Adrenal gland (tissue), 12 donors: ENCODE results near the gene SIVA1. TPM values are rescaled to one million over a fixed set of nuclear protein-coding genes. Genes with fewer than 3 reads are reported as not detected.

Experiments
- DNase-seq, 7 donors: peaks; one replicate each; pipeline ENCODE4 v3.0.0-alpha.2; 2019 to 2020
- H3K27ac ChIP-seq, 5 donors: fragments of 200-600 bp; sonication (generic) in 4 of 5; 1 replicate in 3 of 5; 2 replicates in 2 of 5; pipeline versions ENCODE4 v1.5.1 to v1.8.0; 2016 to 2020; ENCODE audit warnings: mild to moderate bottlenecking in 1 of 5
- H3K27me3 ChIP-seq: fragments of 200-600 bp; 2 replicates; pipeline ENCODE4 v1.8.0; 2021
- H3K36me3 ChIP-seq, 2 donors: fragments of 200-600 bp; replicated peaks in 1 of 2; 1 replicate in 1 of 2; 2 replicates in 1 of 2; pipeline versions ENCODE4 v1.5.1 to v1.8.0; 2018 to 2022
- H3K4me1 ChIP-seq, 2 donors: fragments of 200-600 bp; replicated peaks in 1 of 2; 1 replicate in 1 of 2; 2 replicates in 1 of 2; pipeline versions ENCODE4 v1.5.1 to v1.8.0; 2018 to 2021
- H3K4me3 ChIP-seq, 4 donors: fragments of 200-600 bp; sonication (generic) in 3 of 4; one replicate each; pipeline ENCODE4 v1.5.1; 2016 to 2018
- H3K9me3 ChIP-seq, 3 donors: fragments of 200-600 bp; sonication (generic) in 1 of 3; replicated peaks in 1 of 3; 1 replicate in 2 of 3; 2 replicates in 1 of 3; pipeline versions ENCODE4 v1.5.1 to v1.8.0; 2016 to 2021
- CTCF ChIP-seq, 6 experiments: fragments of 450-650 bp in 4 of 6; fragments of 200-600 bp in 2 of 6; sonication (generic) in 1 of 6; IDR thresholded peaks; 1 replicate in 5 of 6; 2 replicates in 1 of 6; pipeline versions ENCODE4 v1.5.1 to v1.8.0; 2016 to 2021; ENCODE audit warnings: antibody characterized with exemption in 6 of 6, mild to moderate bottlenecking in 2 of 6, moderate library complexity in 1 of 6
- POLR2A ChIP-seq, 2 donors: fragments of 450-650 bp; IDR thresholded peaks; one replicate each; pipeline ENCODE4 v1.6.1; 2017; ENCODE audit warnings: antibody characterized with exemption in 2 of 2, mild to moderate bottlenecking in 2 of 2, moderate library complexity in 1 of 2
- WGBS, 4 donors: extraction: QIAGEN DNeasy Blood & Tissue Kit in 2 of 4; methylation state at CpG; one replicate each; pipeline versions ENCODE4 v1.1.5 to v1.1.7; 2013 to 2017; 5-methylcytosine and 5-hydroxymethylcytosine counted together
- intact Hi-C, 2 donors: fragments of 100-400 bp; cut with DNase I; formaldehyde crosslinking; loops; one replicate each; pipeline versions ENCODE4 v1.14.1 to v1.15.0; 2022 to 2023
- polyA plus RNA-seq, 3 donors: library from polyadenylated mRNA; stranded (reverse); fragments of 200-250 nt in 2 of 3; fragments of 350-450 nt in 1 of 3; fragmentation: Illumina TruSeq in 1 of 3; extraction: RNeasy Lipid Tissue Mini Kit (QIAGEN cat#74804) in 1 of 3; gene quantifications; one replicate each; pipeline ENCODE4 v1.2.3, GENCODE V29; 2013 to 2014
- total RNA-seq, 9 donors: library from RNA; depleted of rRNA in 4 of 9; stranded (reverse); fragments of >200 nt in 4 of 9; fragments of 120-200 nt in 1 of 9; fragmentation: NEBNext Ultra II Directional in 1 of 9; extraction: Animal tissue kit (Norgen Biotek cat#: 25700) in 1 of 9; gene quantifications; one replicate each; pipeline versions ENCODE4 v1.1.0 to v1.2.4, GENCODE V29; 2013 to 2023
- donor health status: healthy with polysubstance abuse.
- donor health status: Bipolar disorder and iron deficiency.
- donor health status: DM: yes; HTN: yes; CAD: no.
- donor health status: DM: no; HTN: no; CAD: no.
- donor health status: DM: no; HTN: no; CAD: no.
- donor health status: DM: yes; HTN: yes; CAD: no.

SIVA1 gene
- total and polyA plus RNA-seq, 12 donors, result 2.0 to 294 (median 83.2) TPM

DNA sequence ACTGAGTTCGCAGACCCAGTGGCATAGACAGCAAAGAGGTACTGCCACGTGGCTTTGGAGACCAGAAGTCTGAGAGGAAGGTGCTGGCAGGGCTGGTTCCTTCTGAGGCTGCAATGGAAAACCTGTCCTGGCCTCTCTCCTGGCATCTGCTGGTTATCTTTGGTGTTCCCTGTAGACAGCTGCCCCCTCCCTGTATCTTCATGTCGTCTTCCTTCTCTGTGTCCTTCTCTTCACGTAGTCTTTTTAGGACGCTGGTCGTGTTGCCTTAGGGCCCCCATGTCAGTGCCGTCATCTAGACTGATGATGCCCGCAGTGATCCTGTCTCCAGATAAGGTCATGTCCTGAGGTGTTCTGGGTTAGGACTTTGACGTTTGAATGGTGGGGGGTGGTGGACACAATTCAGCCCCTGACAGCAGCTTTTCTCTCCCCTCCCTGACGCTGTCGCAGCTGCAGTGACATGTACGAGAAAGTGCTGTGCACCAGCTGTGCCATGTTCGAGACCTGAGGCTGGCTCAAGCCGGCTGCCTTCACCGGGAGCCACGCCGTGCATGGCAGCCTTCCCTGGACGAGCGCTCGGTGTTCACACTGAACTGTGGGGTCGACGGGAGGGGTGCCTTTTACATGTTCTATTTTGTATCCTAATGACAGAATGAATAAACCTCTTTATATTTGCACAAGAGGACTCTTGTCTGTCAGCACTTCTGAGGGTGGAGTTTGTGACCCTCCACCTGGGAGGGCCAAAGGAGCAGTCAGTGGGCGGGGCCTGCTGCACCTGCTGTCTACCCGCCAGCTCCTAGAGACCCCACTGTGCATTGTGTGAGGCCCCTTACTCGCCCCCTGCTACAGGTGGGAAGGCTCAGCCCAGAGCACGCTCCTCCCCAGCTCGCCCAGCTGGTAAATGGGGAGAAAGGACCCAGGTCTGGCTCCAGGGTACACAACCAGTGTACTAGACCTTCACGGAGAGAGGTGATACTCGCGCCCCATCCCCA lies 6.3 kb downstream of the SIVA1 start:
- no peak overlapping the region for H3K27ac ChIP-seq
- no peaks in the 10 kb centered on the region for H3K27me3 ChIP-seq
- no peaks in the 10 kb centered on the region for H3K9me3 ChIP-seq
- TF ChIP-seq POLR2A (IDR thresholded peaks at IDR 0.05) (no peak), CTCF (IDR thresholded peaks at IDR 0.05) (no peak)
- intact Hi-C loops, result no loop called here
- peaks cover 2 to 14% of the 10 kb centered on the region in 2 donors for H3K4me1 ChIP-seq
- H3K4me3 ChIP-seq, result no peak overlapping the region
- DNase-seq, result no peak
- 86 to 94% (median 89%) methylated on average over 24 to 30 of the region's 30 CpGs for WGBS, 4 donors
- H3K36me3 ChIP-seq, result peaks cover 0 to 47% of the 10 kb centered on the region in 2 donors

DNA sequence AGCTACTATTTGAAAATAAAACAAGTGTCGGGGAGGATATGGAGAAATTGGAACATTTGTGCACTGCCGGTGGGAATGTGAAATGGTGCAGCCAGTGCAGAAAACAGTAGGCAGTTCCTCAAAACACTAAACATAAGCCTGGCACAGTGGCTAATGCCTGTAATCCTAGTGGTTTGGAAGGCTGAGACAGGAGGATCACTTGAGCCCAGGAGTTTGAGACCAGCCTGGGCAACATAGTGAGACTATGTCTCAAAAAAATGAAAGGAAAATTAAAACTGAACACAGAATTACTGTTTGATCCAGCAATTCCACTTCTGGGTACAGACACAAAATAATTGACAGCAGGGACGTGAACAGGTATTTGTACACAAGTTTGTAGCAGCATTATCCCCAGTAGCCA lies 12.6 kb downstream of the SIVA1 start:
- peaks cover 0 to 4% of the 10 kb centered on the region in 2 donors for H3K4me1 ChIP-seq
- intact Hi-C loops, result no loop called here

DNA sequence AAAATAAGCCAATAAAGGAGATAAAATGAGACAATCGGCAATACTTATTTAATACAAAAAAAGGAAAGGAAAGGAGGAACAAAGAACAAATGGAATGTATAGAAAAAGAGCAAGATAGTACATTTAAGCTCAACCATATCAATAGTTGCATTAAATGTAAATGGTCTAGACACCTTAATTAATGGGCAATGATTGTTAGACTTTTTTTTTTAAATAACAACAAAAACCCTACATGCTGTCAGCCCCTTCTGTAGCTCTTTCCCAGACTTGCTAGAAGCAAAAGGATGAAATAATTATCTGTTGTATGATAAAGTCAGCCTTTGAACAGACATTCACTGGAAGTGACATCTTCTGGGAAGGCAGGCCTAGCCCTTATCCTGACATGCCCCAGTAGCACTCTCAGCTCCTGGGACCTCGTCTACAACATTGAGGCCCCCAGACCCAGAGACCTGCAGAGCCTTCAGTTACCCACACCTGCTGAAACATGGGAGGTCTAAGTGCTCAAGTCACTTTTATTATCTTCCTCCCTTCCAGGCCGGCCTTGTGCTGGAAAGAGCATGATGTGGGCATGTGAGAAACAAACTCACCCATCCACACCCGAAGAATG lies 13.4 kb downstream of the SIVA1 start:
- DNase-seq, result no peak
- Histone ChIP-seq H3K4me3 (no peak overlapping the region), H3K9me3 (no peaks in the 10 kb centered on the region), H3K27ac (peak overlapping the region in 1 of 5 donors; percentile 74), H3K27me3 (no peaks in the 10 kb centered on the region), H3K36me3 (peaks cover 0 to 6% of the 10 kb centered on the region in 2 donors), H3K4me1 (peaks cover 0 to 4% of the 10 kb centered on the region in 2 donors)
- no peak for TF ChIP-seq CTCF (IDR thresholded peaks at IDR 0.05)
- no peak for TF ChIP-seq POLR2A (IDR thresholded peaks at IDR 0.05)
- intact Hi-C loops, result no loop called here
- 84 to 100% (median 92%) methylated on average over 3 to 4 of the region's 4 CpGs for WGBS, 4 donors

More for the DNA sequence above, 12.6 kb downstream of the SIVA1 start:
- DNase-seq, result no peak
- Histone ChIP-seq H3K4me3 (no peak overlapping the region), H3K27me3 (no peaks in the 10 kb centered on the region), H3K27ac (no peak overlapping the region), H3K36me3 (no peaks in the 10 kb centered on the region), H3K9me3 (no peaks in the 10 kb centered on the region)
- 93 to 98% (median 94%) methylated on average over 3 of the region's 3 CpGs for WGBS, 4 donors
- no peak for TF ChIP-seq CTCF (IDR thresholded peaks at IDR 0.05)
- no peak for TF ChIP-seq POLR2A (IDR thresholded peaks at IDR 0.05)

GRCh38 chr14:104766863-104767633 lies 14.1 kb downstream of the SIVA1 start:
- intact Hi-C loops, result no loop called here

More at GRCh38 chr14:104766863-104767633, 14.1 kb downstream of the SIVA1 start:
- H3K4me1 ChIP-seq, result peaks cover 0 to 4% of the 10 kb centered on the region in 2 donors
- H3K27ac ChIP-seq, result peak overlapping the region in 2 of 5 donors; percentile 21 to 74
- H3K9me3 ChIP-seq, result no peaks in the 10 kb centered on the region
- no peak for DNase-seq
- 80 to 87% (median 83%) methylated on average over 15 of the region's 15 CpGs for WGBS, 4 donors
- TF ChIP-seq POLR2A (IDR thresholded peaks at IDR 0.05) (no peak), CTCF (IDR thresholded peaks at IDR 0.05) (no peak)
- H3K27me3 ChIP-seq, result no peaks in the 10 kb centered on the region
- no peak overlapping the region for H3K4me3 ChIP-seq
- peaks cover 0 to 13% of the 10 kb centered on the region in 2 donors for H3K36me3 ChIP-seq
